H1 (cell line): ENCODE measurements around the gene CTSA. TPM values are rescaled to one million over a fixed set of nuclear protein-coding genes. Genes with fewer than 3 reads are reported as not detected.

Source experiments
- CTCF ChIA-PET: fragments of 300-600 bp; sonication (Branson Sonifier 250); formaldehyde crosslinking; loops from one replicate; lab custom pipeline; 2021; ENCODE audit not compliant: partially characterized antibody; lab: Charles Lee
- POLR2A ChIA-PET: fragments of 300-600 bp; sonication (Branson Sonifier 250); formaldehyde crosslinking; loops from one replicate; lab custom pipeline; 2021; ENCODE audit warnings: inconsistent platforms; ENCODE audit not compliant: partially characterized antibody; lab: Charles Lee
- DNase-seq, 2 experiments: peaks; one replicate each; pipeline versions ENCODE4 v3.0.0 to v3.0.0-alpha.2; 2010 to 2022; ENCODE audit warnings: low spot score in 2 of 2, low read depth in 1 of 2, mixed read lengths in 1 of 2
- FAIRE-seq: peaks from 2 replicates; lab custom pipeline; 2011; peaks lifted over from hg19 to GRCh38; lab: Jason Lieb, UNC
- H2AFZ ChIP-seq: 2 replicates; pipeline ENCODE4 v1.8.1; 2012; ENCODE audit warnings: low read length, inconsistent platforms
- H2AK5ac ChIP-seq: 2 replicates; pipeline ENCODE4 v1.6.1; 2013; ENCODE audit warnings: low read depth, low read length
- H2BK120ac ChIP-seq: replicated peaks from 2 replicates; pipeline ENCODE3; 2013; ENCODE audit warnings: low read depth, low read length, inconsistent platforms
- H2BK12ac ChIP-seq: 2 replicates; pipeline ENCODE4 v1.6.1; 2013; ENCODE audit warnings: low read depth, low read length
- H2BK15ac ChIP-seq: 2 replicates; pipeline ENCODE4 v1.6.1; 2013; ENCODE audit warnings: low read length
- H2BK20ac ChIP-seq: 2 replicates; pipeline ENCODE4 v1.6.1; 2013; ENCODE audit warnings: low read length
- H2BK5ac ChIP-seq: 2 replicates; pipeline ENCODE4 v1.6.1; 2013; ENCODE audit warnings: low read depth, low read length
- H3K14ac ChIP-seq: 2 replicates; pipeline ENCODE4 v1.6.1; 2013; ENCODE audit warnings: inconsistent platforms; ENCODE audit not compliant: insufficient read length
- H3K18ac ChIP-seq: 2 replicates; pipeline ENCODE4 v1.6.1; 2013; ENCODE audit warnings: low read length; ENCODE audit errors: extremely low read depth
- H3K23ac ChIP-seq: 2 replicates; pipeline ENCODE4 v1.6.1; 2013; ENCODE audit warnings: inconsistent platforms; ENCODE audit not compliant: insufficient read length
- H3K23me2 ChIP-seq: 2 replicates; pipeline ENCODE4 v1.6.1; 2013; ENCODE audit warnings: low read depth, low read length
- H3K27ac ChIP-seq: 2 replicates; pipeline ENCODE4 v1.6.1; 2011; ENCODE audit warnings: low read depth, low read length, inconsistent platforms
- H3K27me3 ChIP-seq, 4 experiments: replicated peaks in 1 of 4; 1 replicate in 1 of 4; 2 replicates in 3 of 4; pipeline versions ENCODE4 v1.6.1 to v1.8.1; 2011 to 2013; ENCODE audit warnings: low read length in 3 of 4, mild to moderate bottlenecking in 3 of 4, inconsistent platforms in 2 of 4, mixed read lengths in 2 of 4, moderate library complexity in 1 of 4; ENCODE audit not compliant: control insufficient read depth in 3 of 4, insufficient read depth in 3 of 4; ENCODE audit errors: extremely low read depth in 1 of 4
- H3K36me3 ChIP-seq, 4 experiments: 2 replicates each; pipeline versions ENCODE4 v1.6.1 to v1.8.1; 2011 to 2013; ENCODE audit warnings: mild to moderate bottlenecking in 4 of 4, low read length in 3 of 4, moderate library complexity in 2 of 4, control low read depth in 1 of 4, inconsistent platforms in 1 of 4; ENCODE audit not compliant: insufficient read depth in 4 of 4, control insufficient read depth in 2 of 4
- H3K4ac ChIP-seq: replicated peaks from 2 replicates; pipeline ENCODE3; 2013; ENCODE audit warnings: low read length, low read depth, mixed read lengths, inconsistent platforms; ENCODE audit not compliant: insufficient read length
- H3K4me1 ChIP-seq, 4 experiments: replicated peaks in 1 of 4; 1 replicate in 1 of 4; 2 replicates in 3 of 4; pipeline versions ENCODE4 v1.6.1 to v1.8.1; 2011 to 2013; ENCODE audit warnings: low read length in 3 of 4, inconsistent platforms in 2 of 4, mixed read lengths in 1 of 4; ENCODE audit not compliant: insufficient read depth in 4 of 4, control insufficient read depth in 3 of 4
- H3K4me2 ChIP-seq, 2 experiments: 2 replicates each; pipeline versions ENCODE4 v1.6.1 to v1.8.1; 2011 to 2013; ENCODE audit warnings: low read depth in 2 of 2, low read length in 2 of 2, control low read depth in 1 of 2, inconsistent platforms in 1 of 2, mild to moderate bottlenecking in 1 of 2; ENCODE audit not compliant: insufficient read depth in 1 of 2
- H3K4me3 ChIP-seq, 4 experiments: fragments of 200-600, 300-600 bp in 1 of 4; sonication (generic), shearing (Covaris generic), sonication (Bioruptor Twin) in 1 of 4; 2 replicates each; pipeline versions ENCODE4 v1.5.1 to v1.8.1; 2011 to 2016; ENCODE audit warnings: low read length in 4 of 4, low read depth in 3 of 4, control low read depth in 2 of 4, inconsistent platforms in 2 of 4, mild to moderate bottlenecking in 2 of 4, mixed read lengths in 1 of 4, moderate library complexity in 1 of 4; ENCODE audit not compliant: insufficient read depth in 2 of 4; ENCODE audit errors: extremely low read depth in 1 of 4
- H3K56ac ChIP-seq: replicated peaks from 2 replicates; pipeline ENCODE3; 2013; ENCODE audit warnings: low read depth, mild to moderate bottlenecking, mixed read lengths, low read length, inconsistent platforms; ENCODE audit not compliant: insufficient read length
- H3K79me1 ChIP-seq: 2 replicates; pipeline ENCODE4 v1.6.1; 2013; ENCODE audit warnings: low read depth, low read length, control low read depth
- H3K79me2 ChIP-seq, 2 experiments: 2 replicates each; pipeline versions ENCODE4 v1.6.1 to v1.8.1; 2012 to 2013; ENCODE audit warnings: low read length in 2 of 2, mild to moderate bottlenecking in 2 of 2, inconsistent platforms in 1 of 2; ENCODE audit not compliant: insufficient read depth in 2 of 2, control insufficient read depth in 1 of 2
- H3K9ac ChIP-seq, 4 experiments: replicated peaks in 1 of 4; 1 replicate in 1 of 4; 2 replicates in 3 of 4; pipeline versions ENCODE4 v1.6.1 to v1.8.1; 2011 to 2013; ENCODE audit warnings: low read depth in 3 of 4, low read length in 3 of 4, control low read depth in 2 of 4, mild to moderate bottlenecking in 2 of 4, moderate library complexity in 2 of 4, inconsistent platforms in 1 of 4; ENCODE audit errors: extremely low read depth in 1 of 4
- H3K9me3 ChIP-seq, 2 experiments: 2 replicates each; pipeline versions ENCODE4 v1.6.1 to v1.8.1; 2012 to 2013; ENCODE audit warnings: mild to moderate bottlenecking in 2 of 2, moderate library complexity in 2 of 2, control low read depth in 1 of 2, inconsistent platforms in 1 of 2, low read depth in 1 of 2, low read length in 1 of 2, mixed read lengths in 1 of 2; ENCODE audit not compliant: insufficient read depth in 2 of 2
- H4K20me1 ChIP-seq, 2 experiments: replicated peaks in 1 of 2; 2 replicates each; pipeline versions ENCODE3 to v1.8.1; 2011 to 2013; ENCODE audit warnings: inconsistent platforms in 2 of 2, low read length in 2 of 2, mild to moderate bottlenecking in 1 of 2; ENCODE audit not compliant: insufficient read depth in 2 of 2, control insufficient read depth in 1 of 2
- H4K5ac ChIP-seq: 2 replicates; pipeline ENCODE4 v1.6.1; 2013; ENCODE audit warnings: low read length, low read depth, mixed read lengths, inconsistent platforms; ENCODE audit not compliant: insufficient read length
- H4K8ac ChIP-seq: 2 replicates; pipeline ENCODE4 v1.8.0; 2013; ENCODE audit warnings: mild to moderate bottlenecking, moderate library complexity, low read length, inconsistent platforms; ENCODE audit not compliant: insufficient read depth; ENCODE audit errors: extremely low read depth
- H4K91ac ChIP-seq: replicated peaks from 2 replicates; pipeline ENCODE3; 2013; ENCODE audit warnings: low read length, mixed read lengths, inconsistent platforms; ENCODE audit not compliant: insufficient read length
- CHD2 ChIP-seq: IDR thresholded peaks from 2 replicates; pipeline ENCODE4 v1.6.1; 2012; ENCODE audit warnings: low read length, improper control_type of control experiment
- EZH2 ChIP-seq: fragments of 200-600 bp; sonication (generic); IDR thresholded peaks from 2 replicates; pipeline ENCODE4 v1.7.1; 2012; ENCODE audit warnings: low read depth, mild to moderate bottlenecking, moderate library complexity, low read length, inconsistent platforms; ENCODE audit not compliant: severe bottlenecking
- GABPA ChIP-seq: IDR thresholded peaks from 2 replicates; pipeline ENCODE4 v1.6.1; 2011; ENCODE audit warnings: mild to moderate bottlenecking, low read length, moderate library complexity, borderline replicate concordance; ENCODE audit not compliant: insufficient read depth
- KDM1A ChIP-seq: fragments of 200-600, 300-600 bp; sonication (generic); IDR thresholded peaks from 2 replicates; pipeline ENCODE4 v1.7.1; 2016; ENCODE audit warnings: mild to moderate bottlenecking, low read length, borderline replicate concordance
- NANOG ChIP-seq: IDR thresholded peaks from 2 replicates; pipeline ENCODE4 v1.6.1; 2011; ENCODE audit warnings: low read length, low read depth, mild to moderate bottlenecking, inconsistent platforms; ENCODE audit not compliant: insufficient read depth, poor library complexity, severe bottlenecking
- RBBP5 ChIP-seq: IDR thresholded peaks from 2 replicates; pipeline ENCODE4 v1.7.1; 2012; ENCODE audit warnings: low read depth, mild to moderate bottlenecking, inconsistent platforms, low read length, moderate library complexity, borderline replicate concordance
- SAP30 ChIP-seq: fragments of 300-600 bp; sonication (generic); IDR thresholded peaks from 2 replicates; pipeline ENCODE4 v1.7.1; 2012; ENCODE audit warnings: low read length, moderate library complexity, mild to moderate bottlenecking, inconsistent platforms; ENCODE audit not compliant: insufficient read depth, insufficient replicate concordance
- SRF ChIP-seq: IDR thresholded peaks from 2 replicates; pipeline ENCODE4 v1.6.1; 2011; ENCODE audit warnings: mild to moderate bottlenecking, low read depth, low read length, moderate library complexity
- ZNF274 ChIP-seq: IDR thresholded peaks from 2 replicates; pipeline ENCODE4 v1.7.0; 2012; ENCODE audit warnings: low read length, borderline replicate concordance; ENCODE audit errors: extremely low read depth
- WGBS, 2 experiments: shearing (Covaris generic) in 1 of 2; methylation state at CpG; one replicate each; pipeline versions ENCODE4 v1.1.6 to v1.1.7; 2013 to 2015; ENCODE audit warnings: low lambda C conversion rate in 2 of 2, mixed read lengths in 2 of 2, inconsistent platforms in 1 of 2, low coverage in 1 of 2, missing lambda C conversion rate in 1 of 2; ENCODE audit not compliant: insufficient replicate concordance in 2 of 2, insufficient coverage in 1 of 2, insufficient read length in 1 of 2; ENCODE audit errors: extremely low coverage in 1 of 2, missing lambda C conversion rate in 1 of 2; 5-methylcytosine and 5-hydroxymethylcytosine counted together
- polyA plus RNA-seq, 7 experiments: library from polyadenylated mRNA; depleted of rRNA in 3 of 7; stranded (reverse) in 5 of 7; unstranded in 2 of 7; fragments of >200 nt in 5 of 7; fragments of 200-250 nt in 2 of 7; gene quantifications; 1 replicate in 5 of 7; 2 replicates in 1 of 7; 4 replicates in 1 of 7; pipeline versions ENCODE4 v1.2.1 to v1.2.3, GENCODE V29; 2011 to 2013; ENCODE audit warnings: missing spikeins in 2 of 7, mixed read lengths in 2 of 7
- total RNA-seq: library from RNA; stranded (reverse); fragmentation: NEBNext Ultra II Directional; extraction: Animal tissue kit (Norgen Biotek cat#: 25700); gene quantifications from 2 replicates; pipeline ENCODE4 v1.2.1, GENCODE V29; 2021
- TF ChIP-seq, protein P1 (sequence below): IDR thresholded peaks from 2 replicates; pipeline ENCODE4 v1.6.1; 2012; ENCODE audit warnings: inconsistent platforms

CTSA gene
- total and polyA plus RNA-seq, 2 of the 8 experiments (the other 6 are each of a cell fraction or from before 2014, with no cell fraction given): 49.7 to 74.0 TPM

- Histone ChIP-seq H3K23ac (no peak overlapping the region), H2AFZ (no peak overlapping the region), H2AK5ac (no peak overlapping the region), H3K4ac (no peak overlapping the region), H2BK12ac (no peak overlapping the region), H4K5ac (no peak overlapping the region), H2BK15ac (no peak overlapping the region), H3K4me2 (no peak overlapping the region), H3K36me3 (no peaks in the 10 kb centered on the region; a peak in 1 of 8 replicates), H3K9me3 (no peaks in the 10 kb centered on the region), H4K20me1 (no peaks in the 10 kb centered on the region), H3K4me1 (peaks cover 0 to 6% (median 0%) of the 10 kb centered on the region in 4 experiments; a peak in 2 of 7 replicates), H3K79me2 (peaks cover 0 to 3% of the 10 kb centered on the region in 2 experiments; a peak in 1 of 4 replicates), H3K27me3 (no peaks in the 10 kb centered on the region), H3K27ac (no peak overlapping the region), H3K23me2 (no peaks in the 10 kb centered on the region), H2BK120ac (no peak overlapping the region), H2BK5ac (no peak overlapping the region), H3K79me1 (no peaks in the 10 kb centered on the region), H3K14ac (no peak overlapping the region), H4K91ac (no peak overlapping the region), H3K18ac (no peak overlapping the region), H3K4me3 (no peak overlapping the region), H4K8ac (no peak overlapping the region), H3K9ac (no peak overlapping the region), H2BK20ac (no peak overlapping the region), H3K56ac (no peak overlapping the region)
- 85% methylated on average over 7 of the region's 7 CpGs; no CpG with 5 or more reads in 1 of the 2 experiments for WGBS, 2 experiments
- DNase-seq: no peak
- POLR2A ChIA-PET: interaction anchor here (0.6 to 1.7 kb wide), 7 partner anchors 11 to 118 kb away, joined by 3 to 6 read pairs (median 4); partner anchors contain the start of gene ZSWIM1
- CTCF ChIA-PET: interaction anchor here (0.5 to 1.5 kb wide), 3 partner anchors 26 to 31 kb away, joined by 3 to 5 read pairs (median 3); no protein-coding TSS in a partner anchor
- no peak for FAIRE-seq
- no peak for TF ChIP-seq SAP30
- no peak for TF ChIP-seq EZH2
- TF ChIP-seq GABPA: no peak
- no peak for TF ChIP-seq KDM1A
- no peak for TF ChIP-seq CHD2
- TF ChIP-seq ZNF274: no peak
- TF ChIP-seq SRF: no peak
- TF ChIP-seq, protein P1, sequence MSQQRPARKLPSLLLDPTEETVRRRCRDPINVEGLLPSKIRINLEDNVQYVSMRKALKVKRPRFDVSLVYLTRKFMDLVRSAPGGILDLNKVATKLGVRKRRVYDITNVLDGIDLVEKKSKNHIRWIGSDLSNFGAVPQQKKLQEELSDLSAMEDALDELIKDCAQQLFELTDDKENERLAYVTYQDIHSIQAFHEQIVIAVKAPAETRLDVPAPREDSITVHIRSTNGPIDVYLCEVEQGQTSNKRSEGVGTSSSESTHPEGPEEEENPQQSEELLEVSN: no peak
- no peak for TF ChIP-seq RBBP5
- no peak for TF ChIP-seq NANOG
Measured at GRCh38 chr20:45863543-45864470, 27.3 kb upstream of the CTSA start.
